ENCODE data around the gene HTT-AS. TPM values are rescaled to one million over a fixed set of nuclear protein-coding genes. Genes with fewer than 3 reads are reported as not detected.

Gene HTT-AS
- total RNA-seq, 1 donor from 2014 or later, result not detected

DNA sequence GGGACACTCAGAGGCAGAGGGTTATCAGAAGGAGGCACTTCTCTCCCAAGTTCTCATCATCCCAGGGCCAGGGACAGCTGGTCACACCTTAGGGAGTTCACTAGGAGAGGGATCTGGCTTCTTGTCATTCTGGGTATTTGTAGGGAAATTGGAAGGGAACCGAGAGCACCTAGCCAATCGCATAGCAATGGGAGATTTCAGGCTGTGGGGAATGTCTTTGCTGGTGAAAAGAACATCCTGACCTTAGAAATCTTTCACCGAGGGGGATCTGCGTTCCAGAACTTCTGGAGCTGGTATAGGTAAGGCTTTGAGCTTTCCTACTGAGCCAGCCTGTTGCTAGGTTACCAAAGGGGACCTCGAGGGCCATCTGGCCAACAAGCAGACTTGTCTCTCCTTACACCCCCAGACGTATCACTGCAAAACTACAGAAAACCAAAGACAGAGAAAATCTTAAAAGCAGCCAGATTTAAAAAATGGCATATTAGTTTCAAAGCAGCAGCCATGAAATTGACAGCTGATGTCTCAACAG lies 6.8 kb downstream of the HTT-AS start:
- H3K4me3 ChIP-seq (ENCODE audit: low read depth, low read length), result no peak overlapping the region

DNA sequence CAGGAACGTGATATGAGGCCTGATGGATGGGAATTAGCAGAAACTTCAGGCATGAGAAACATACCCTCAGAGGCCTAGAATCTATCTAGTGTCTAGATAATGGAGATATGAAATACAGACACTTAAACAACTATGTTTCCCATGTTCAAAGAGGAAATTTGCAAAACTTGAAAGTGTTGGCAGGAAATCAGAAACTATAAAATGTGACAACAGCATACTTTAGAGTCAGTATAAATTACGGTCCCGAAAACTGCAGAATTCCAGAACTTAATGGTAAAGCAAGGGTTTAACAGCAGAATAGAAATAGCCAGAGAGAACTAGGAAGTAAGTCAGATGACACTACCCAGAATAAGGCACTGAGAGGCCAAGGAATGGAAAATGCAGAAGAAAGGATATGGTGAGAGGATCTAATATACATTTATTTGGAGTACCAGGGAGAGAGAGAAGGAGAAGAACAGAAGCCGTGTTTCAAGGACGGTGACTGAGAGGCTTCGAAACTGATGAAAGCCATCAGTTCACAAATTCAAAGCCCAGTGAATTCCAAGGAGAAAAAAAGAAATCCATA lies 7.4 kb downstream of the HTT-AS start:
- H3K36me3 ChIP-seq (ENCODE audit: control insufficient read depth, insufficient read depth, low read length), result no peaks in the 10 kb centered on the region
- no peak overlapping the region for H3K4me3 ChIP-seq (ENCODE audit: low read depth, low read length)
- no peaks in the 10 kb centered on the region for H3K27me3 ChIP-seq (ENCODE audit: control insufficient read depth, insufficient read depth, low read length)
- TF ChIP-seq, protein P1, sequence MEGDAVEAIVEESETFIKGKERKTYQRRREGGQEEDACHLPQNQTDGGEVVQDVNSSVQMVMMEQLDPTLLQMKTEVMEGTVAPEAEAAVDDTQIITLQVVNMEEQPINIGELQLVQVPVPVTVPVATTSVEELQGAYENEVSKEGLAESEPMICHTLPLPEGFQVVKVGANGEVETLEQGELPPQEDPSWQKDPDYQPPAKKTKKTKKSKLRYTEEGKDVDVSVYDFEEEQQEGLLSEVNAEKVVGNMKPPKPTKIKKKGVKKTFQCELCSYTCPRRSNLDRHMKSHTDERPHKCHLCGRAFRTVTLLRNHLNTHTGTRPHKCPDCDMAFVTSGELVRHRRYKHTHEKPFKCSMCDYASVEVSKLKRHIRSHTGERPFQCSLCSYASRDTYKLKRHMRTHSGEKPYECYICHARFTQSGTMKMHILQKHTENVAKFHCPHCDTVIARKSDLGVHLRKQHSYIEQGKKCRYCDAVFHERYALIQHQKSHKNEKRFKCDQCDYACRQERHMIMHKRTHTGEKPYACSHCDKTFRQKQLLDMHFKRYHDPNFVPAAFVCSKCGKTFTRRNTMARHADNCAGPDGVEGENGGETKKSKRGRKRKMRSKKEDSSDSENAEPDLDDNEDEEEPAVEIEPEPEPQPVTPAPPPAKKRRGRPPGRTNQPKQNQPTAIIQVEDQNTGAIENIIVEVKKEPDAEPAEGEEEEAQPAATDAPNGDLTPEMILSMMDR (IDR thresholded peaks at IDR 0.05; ENCODE audit: insufficient read depth, low read length, poor library complexity, severe bottlenecking), result no peak
- DNase-seq (ENCODE audit: low read depth), result no peak

More for the DNA sequence above, 6.8 kb downstream of the HTT-AS start:
- TF ChIP-seq, protein P1 (IDR thresholded peaks at IDR 0.05; ENCODE audit: insufficient read depth, low read length, poor library complexity, severe bottlenecking), result no peak
- Histone ChIP-seq H3K36me3 (ENCODE audit: control insufficient read depth, insufficient read depth, low read length) (no peaks in the 10 kb centered on the region), H3K27me3 (ENCODE audit: control insufficient read depth, insufficient read depth, low read length) (no peaks in the 10 kb centered on the region)
- no peak for DNase-seq (ENCODE audit: low read depth)

DNA sequence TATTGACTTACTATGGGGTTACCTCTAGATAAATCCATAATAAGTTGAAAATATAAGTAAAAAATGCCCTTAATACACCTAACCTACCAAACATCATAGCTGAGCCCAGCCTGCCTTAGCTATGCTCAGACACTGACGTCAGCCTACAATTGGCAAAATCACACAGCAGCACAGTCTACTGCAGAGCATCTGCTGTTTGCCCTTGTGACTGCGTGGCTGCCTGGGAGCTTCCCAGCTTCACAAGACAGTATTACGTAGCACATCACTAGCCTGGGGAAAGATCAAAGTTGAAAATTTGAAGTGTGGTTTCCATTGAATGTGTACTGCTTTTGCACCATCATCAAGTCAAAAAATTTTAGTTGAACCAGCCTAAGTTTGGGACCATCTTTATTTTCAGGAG lies 8.8 kb downstream of the HTT-AS start:
- H3K4me3 ChIP-seq (ENCODE audit: low read depth, low read length), result no peak overlapping the region
- TF ChIP-seq, protein P1 (IDR thresholded peaks at IDR 0.05; ENCODE audit: insufficient read depth, low read length, poor library complexity, severe bottlenecking), result no peak
- H3K36me3 ChIP-seq (ENCODE audit: control insufficient read depth, insufficient read depth, low read length), result no peaks in the 10 kb centered on the region
- no peaks in the 10 kb centered on the region for H3K27me3 ChIP-seq (ENCODE audit: control insufficient read depth, insufficient read depth, low read length)
- no peak for DNase-seq (ENCODE audit: low read depth)

DNA sequence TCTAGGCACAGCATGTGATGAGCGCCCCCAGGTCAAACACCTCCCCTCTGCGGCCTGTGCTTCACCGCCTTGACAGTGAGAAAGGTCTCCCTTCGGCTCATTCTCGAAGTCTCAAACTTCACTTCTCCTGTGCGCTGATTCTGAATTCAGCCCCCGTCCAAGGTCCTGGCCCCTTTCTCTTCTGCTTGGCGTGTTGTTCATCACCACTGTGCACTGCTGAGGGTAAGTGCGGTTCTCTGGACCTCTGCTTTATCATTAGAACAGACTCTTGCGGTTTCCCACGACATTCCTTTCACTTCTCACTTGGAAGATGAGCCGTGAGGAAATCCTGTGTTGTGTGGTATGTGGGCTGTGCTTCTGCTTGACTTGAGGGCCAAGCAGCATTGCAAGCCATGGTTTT lies 11.9 kb downstream of the HTT-AS start:
- no peak overlapping the region for H3K4me3 ChIP-seq (ENCODE audit: low read depth, low read length)
- no peaks in the 10 kb centered on the region for H3K36me3 ChIP-seq (ENCODE audit: control insufficient read depth, insufficient read depth, low read length)
- H3K27me3 ChIP-seq (ENCODE audit: control insufficient read depth, insufficient read depth, low read length), result no peaks in the 10 kb centered on the region
- DNase-seq (ENCODE audit: low read depth), result no peak
- TF ChIP-seq, protein P1 (IDR thresholded peaks at IDR 0.05; ENCODE audit: insufficient read depth, low read length, poor library complexity, severe bottlenecking), result no peak

DNA sequence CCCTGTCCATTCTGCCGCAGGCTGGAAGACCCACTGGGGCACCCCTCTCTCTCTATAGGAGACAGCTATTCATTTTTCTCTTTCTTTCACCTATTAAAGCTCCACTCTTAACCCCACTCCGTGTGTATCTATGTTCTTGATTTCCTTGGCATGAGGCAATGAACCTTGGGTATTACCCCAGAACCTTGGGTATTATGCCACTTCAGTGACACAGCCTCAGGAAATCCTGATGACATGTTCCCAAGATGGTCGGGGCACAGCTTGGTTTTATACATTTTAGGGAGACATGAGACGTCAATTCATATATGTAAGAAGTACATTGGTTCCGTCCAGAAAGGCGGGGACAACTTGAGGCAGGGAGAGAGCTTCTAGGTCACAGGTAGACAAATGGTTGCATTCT lies 13.4 kb downstream of the HTT-AS start:
- Histone ChIP-seq H3K4me3 (ENCODE audit: low read depth, low read length) (no peak overlapping the region), H3K36me3 (ENCODE audit: control insufficient read depth, insufficient read depth, low read length) (no peaks in the 10 kb centered on the region), H3K27me3 (ENCODE audit: control insufficient read depth, insufficient read depth, low read length) (no peaks in the 10 kb centered on the region)
- no peak for DNase-seq (ENCODE audit: low read depth)
- TF ChIP-seq, protein P1 (IDR thresholded peaks at IDR 0.05; ENCODE audit: insufficient read depth, low read length, poor library complexity, severe bottlenecking), result no peak

DNA sequence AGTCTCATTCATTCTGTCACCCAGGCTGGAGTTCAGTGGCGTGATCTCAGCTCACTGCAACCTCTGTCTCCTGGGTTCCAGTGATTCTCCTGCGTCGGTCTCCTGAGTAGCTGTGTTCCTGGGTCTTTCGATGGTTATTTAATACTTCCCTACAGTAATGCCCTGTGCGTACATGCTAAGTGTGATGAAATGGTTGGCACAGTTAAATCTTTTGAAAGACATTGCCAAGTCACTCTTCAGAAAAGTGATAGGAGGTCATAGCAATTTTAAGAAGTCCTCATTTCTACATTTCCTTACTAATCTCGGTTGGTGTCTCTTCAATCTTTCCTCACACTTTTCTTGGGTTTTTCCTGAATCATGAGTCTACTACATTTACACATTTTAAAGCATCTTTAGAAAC lies 14.4 kb downstream of the HTT-AS start:
- TF ChIP-seq, protein P1 (IDR thresholded peaks at IDR 0.05; ENCODE audit: insufficient read depth, low read length, poor library complexity, severe bottlenecking), result no peak
- Histone ChIP-seq H3K4me3 (ENCODE audit: low read depth, low read length) (no peak overlapping the region), H3K27me3 (ENCODE audit: control insufficient read depth, insufficient read depth, low read length) (no peaks in the 10 kb centered on the region), H3K36me3 (ENCODE audit: control insufficient read depth, insufficient read depth, low read length) (no peaks in the 10 kb centered on the region)
- no peak for DNase-seq (ENCODE audit: low read depth)
